ENCODE measurements around the gene RELN.

DNA sequence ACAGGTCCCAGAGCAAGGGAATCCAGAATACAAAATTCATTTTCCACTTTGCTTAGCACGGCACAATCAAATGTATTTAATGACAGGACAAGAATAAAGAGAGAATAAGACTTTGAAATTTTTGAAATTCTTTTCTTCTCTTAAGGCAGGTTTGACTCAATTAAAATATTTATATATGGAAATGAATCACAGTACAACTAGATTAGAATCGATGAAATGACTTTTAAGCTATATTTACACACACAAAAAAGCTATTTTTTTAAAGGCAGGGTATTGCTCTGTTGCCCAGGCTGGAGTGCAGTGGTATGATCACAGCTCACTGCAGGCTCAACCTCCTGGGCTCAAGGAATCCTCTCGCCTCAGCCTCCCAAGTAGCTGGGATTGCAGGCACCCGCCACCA is 278.0 kb downstream of the RELN start:
- TF ChIP-seq, protein P1, sequence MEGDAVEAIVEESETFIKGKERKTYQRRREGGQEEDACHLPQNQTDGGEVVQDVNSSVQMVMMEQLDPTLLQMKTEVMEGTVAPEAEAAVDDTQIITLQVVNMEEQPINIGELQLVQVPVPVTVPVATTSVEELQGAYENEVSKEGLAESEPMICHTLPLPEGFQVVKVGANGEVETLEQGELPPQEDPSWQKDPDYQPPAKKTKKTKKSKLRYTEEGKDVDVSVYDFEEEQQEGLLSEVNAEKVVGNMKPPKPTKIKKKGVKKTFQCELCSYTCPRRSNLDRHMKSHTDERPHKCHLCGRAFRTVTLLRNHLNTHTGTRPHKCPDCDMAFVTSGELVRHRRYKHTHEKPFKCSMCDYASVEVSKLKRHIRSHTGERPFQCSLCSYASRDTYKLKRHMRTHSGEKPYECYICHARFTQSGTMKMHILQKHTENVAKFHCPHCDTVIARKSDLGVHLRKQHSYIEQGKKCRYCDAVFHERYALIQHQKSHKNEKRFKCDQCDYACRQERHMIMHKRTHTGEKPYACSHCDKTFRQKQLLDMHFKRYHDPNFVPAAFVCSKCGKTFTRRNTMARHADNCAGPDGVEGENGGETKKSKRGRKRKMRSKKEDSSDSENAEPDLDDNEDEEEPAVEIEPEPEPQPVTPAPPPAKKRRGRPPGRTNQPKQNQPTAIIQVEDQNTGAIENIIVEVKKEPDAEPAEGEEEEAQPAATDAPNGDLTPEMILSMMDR (conservative IDR thresholded peaks at IDR 0.05; ENCODE audit: low read length): no peak
- no peak for TF ChIP-seq EZH2phosphoT487 (IDR thresholded peaks at IDR 0.05; ENCODE audit: borderline replicate concordance)
